ENCODE measurements around the gene CYYR1. TPM values are rescaled to one million over a fixed set of nuclear protein-coding genes. Genes with fewer than 3 reads are reported as not detected.

CYYR1 gene
- total and polyA plus RNA-seq, 4 donors: 1.9 to 3.4 (median 2.2) TPM

DNA sequence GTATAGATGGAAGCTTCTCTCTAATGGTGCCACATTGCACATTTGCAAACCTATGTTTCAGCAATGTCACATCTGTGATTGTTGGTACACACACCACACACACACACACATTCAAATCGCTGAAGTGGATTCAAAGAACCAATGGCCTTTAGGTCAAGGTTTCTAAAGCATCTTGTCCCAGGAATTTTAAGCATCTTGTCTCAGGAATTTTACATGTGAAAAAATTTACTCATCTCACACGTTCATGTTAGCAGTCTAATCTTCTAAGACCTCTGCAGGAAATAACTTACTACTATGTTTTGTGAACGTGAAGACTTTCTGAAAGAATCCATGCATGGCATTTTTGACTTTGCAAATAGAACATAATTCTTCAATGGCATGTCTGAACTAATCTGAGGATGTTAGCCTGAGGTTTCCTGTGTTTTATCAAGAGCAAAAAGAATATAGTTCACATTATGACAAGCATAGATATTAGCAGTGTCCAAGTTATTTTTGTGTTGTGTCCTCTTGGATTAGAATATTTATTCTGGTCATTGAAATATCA, 125.1 kb downstream of the CYYR1 start:
- peaks cover 0 to 5% (median 0%) of the 10 kb centered on the region in 4 donors for H3K27me3 ChIP-seq (ENCODE audit: control insufficient read depth in 4 of 4, insufficient read depth in 4 of 4, low read length in 3 of 4)
- 49% methylated on average over 3 of the region's 3 CpGs for WGBS
- H3K36me3 ChIP-seq (ENCODE audit: control insufficient read depth in 4 of 4, insufficient read depth in 3 of 4, low read depth in 1 of 4, low read length in 3 of 4): no peaks in the 10 kb centered on the region
- H3K4me3 ChIP-seq (ENCODE audit: low read depth in 1 of 3, low read length in 3 of 3): no peak overlapping the region
- no peak for TF ChIP-seq HNF4G (IDR thresholded peaks at IDR 0.05)
- TF ChIP-seq, protein P1, sequence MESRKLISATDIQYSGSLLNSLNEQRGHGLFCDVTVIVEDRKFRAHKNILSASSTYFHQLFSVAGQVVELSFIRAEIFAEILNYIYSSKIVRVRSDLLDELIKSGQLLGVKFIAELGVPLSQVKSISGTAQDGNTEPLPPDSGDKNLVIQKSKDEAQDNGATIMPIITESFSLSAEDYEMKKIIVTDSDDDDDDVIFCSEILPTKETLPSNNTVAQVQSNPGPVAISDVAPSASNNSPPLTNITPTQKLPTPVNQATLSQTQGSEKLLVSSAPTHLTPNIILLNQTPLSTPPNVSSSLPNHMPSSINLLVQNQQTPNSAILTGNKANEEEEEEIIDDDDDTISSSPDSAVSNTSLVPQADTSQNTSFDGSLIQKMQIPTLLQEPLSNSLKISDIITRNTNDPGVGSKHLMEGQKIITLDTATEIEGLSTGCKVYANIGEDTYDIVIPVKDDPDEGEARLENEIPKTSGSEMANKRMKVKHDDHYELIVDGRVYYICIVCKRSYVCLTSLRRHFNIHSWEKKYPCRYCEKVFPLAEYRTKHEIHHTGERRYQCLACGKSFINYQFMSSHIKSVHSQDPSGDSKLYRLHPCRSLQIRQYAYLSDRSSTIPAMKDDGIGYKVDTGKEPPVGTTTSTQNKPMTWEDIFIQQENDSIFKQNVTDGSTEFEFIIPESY (IDR thresholded peaks at IDR 0.05): no peak
- TF ChIP-seq, protein P2, sequence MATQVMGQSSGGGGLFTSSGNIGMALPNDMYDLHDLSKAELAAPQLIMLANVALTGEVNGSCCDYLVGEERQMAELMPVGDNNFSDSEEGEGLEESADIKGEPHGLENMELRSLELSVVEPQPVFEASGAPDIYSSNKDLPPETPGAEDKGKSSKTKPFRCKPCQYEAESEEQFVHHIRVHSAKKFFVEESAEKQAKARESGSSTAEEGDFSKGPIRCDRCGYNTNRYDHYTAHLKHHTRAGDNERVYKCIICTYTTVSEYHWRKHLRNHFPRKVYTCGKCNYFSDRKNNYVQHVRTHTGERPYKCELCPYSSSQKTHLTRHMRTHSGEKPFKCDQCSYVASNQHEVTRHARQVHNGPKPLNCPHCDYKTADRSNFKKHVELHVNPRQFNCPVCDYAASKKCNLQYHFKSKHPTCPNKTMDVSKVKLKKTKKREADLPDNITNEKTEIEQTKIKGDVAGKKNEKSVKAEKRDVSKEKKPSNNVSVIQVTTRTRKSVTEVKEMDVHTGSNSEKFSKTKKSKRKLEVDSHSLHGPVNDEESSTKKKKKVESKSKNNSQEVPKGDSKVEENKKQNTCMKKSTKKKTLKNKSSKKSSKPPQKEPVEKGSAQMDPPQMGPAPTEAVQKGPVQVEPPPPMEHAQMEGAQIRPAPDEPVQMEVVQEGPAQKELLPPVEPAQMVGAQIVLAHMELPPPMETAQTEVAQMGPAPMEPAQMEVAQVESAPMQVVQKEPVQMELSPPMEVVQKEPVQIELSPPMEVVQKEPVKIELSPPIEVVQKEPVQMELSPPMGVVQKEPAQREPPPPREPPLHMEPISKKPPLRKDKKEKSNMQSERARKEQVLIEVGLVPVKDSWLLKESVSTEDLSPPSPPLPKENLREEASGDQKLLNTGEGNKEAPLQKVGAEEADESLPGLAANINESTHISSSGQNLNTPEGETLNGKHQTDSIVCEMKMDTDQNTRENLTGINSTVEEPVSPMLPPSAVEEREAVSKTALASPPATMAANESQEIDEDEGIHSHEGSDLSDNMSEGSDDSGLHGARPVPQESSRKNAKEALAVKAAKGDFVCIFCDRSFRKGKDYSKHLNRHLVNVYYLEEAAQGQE (IDR thresholded peaks at IDR 0.05): no peak
- no peak for TF ChIP-seq HNF4A (conservative IDR thresholded peaks at IDR 0.05)
- TF ChIP-seq RAD21 (IDR thresholded peaks at IDR 0.05): no peak
- TF ChIP-seq GABPA (IDR thresholded peaks at IDR 0.05 in 1 of 2, conservative IDR thresholded peaks at IDR 0.05 in 1 of 2): no peak
- TF ChIP-seq NR2F2 (IDR thresholded peaks at IDR 0.05): no peak
- TF ChIP-seq, protein P3, sequence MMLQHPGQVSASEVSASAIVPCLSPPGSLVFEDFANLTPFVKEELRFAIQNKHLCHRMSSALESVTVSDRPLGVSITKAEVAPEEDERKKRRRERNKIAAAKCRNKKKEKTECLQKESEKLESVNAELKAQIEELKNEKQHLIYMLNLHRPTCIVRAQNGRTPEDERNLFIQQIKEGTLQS (IDR thresholded peaks at IDR 0.05): no peak
- no peak for TF ChIP-seq FOXA1 (IDR thresholded peaks at IDR 0.05)
- TF ChIP-seq RXRA (IDR thresholded peaks at IDR 0.05): no peak
- no peaks in the 10 kb centered on the region for H3K4me1 ChIP-seq (ENCODE audit: control insufficient read depth in 4 of 4, insufficient read depth in 4 of 4, low read length in 3 of 4)
- no peak overlapping the region for H3K9ac ChIP-seq (ENCODE audit: low read depth in 1 of 2, low read length in 2 of 2)
- H3K27ac ChIP-seq (ENCODE audit: low read depth in 1 of 2, low read length in 2 of 2): no peak overlapping the region
- no peak for DNase-seq (ENCODE audit: low spot score)
- H3K9me3 ChIP-seq (ENCODE audit: control insufficient read depth in 4 of 4, low read length in 3 of 4): no peaks in the 10 kb centered on the region

DNA sequence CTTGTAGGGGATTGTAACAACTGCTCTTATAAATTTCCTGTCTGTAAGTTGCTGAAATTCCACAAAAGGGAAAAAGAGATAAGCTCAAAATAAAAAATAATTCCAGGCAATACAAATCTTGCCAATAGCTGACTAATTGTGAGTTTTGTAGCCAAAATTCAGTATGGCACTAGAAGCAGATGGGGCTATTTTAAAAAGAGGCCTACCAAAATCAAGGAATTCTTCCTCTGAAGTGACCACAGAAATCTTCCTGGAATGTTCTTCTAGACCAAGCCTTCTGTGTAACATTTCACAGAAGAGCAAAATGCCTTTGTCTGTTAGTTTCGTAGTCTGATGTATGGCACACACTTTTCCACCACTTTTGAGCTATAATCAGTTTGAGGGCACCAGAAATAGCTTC, 127.6 kb downstream of the CYYR1 start:
- Histone ChIP-seq H3K4me3 (ENCODE audit: low read depth in 1 of 3, low read length in 3 of 3) (no peak overlapping the region), H3K27ac (ENCODE audit: low read depth in 1 of 2, low read length in 2 of 2) (no peak overlapping the region), H3K4me1 (ENCODE audit: control insufficient read depth in 4 of 4, insufficient read depth in 4 of 4, low read length in 3 of 4) (no peaks in the 10 kb centered on the region), H3K9ac (ENCODE audit: low read depth in 1 of 2, low read length in 2 of 2) (no peak overlapping the region), H3K9me3 (ENCODE audit: control insufficient read depth in 4 of 4, low read length in 3 of 4) (no peaks in the 10 kb centered on the region), H3K36me3 (ENCODE audit: control insufficient read depth in 4 of 4, insufficient read depth in 3 of 4, low read depth in 1 of 4, low read length in 3 of 4) (no peaks in the 10 kb centered on the region), H3K27me3 (ENCODE audit: control insufficient read depth in 4 of 4, insufficient read depth in 4 of 4, low read length in 3 of 4) (peaks cover 0 to 5% (median 0%) of the 10 kb centered on the region in 4 donors)
- no peak for DNase-seq (ENCODE audit: low spot score)
- TF ChIP-seq, protein P4, sequence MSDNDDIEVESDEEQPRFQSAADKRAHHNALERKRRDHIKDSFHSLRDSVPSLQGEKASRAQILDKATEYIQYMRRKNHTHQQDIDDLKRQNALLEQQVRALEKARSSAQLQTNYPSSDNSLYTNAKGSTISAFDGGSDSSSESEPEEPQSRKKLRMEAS (IDR thresholded peaks at IDR 0.05): no peak
- no peak for TF ChIP-seq JUND (IDR thresholded peaks at IDR 0.05)
- TF ChIP-seq HNF4G (IDR thresholded peaks at IDR 0.05): no peak
- TF ChIP-seq FOXA2 (IDR thresholded peaks at IDR 0.05): no peak
- TF ChIP-seq GABPA (IDR thresholded peaks at IDR 0.05 in 1 of 2, conservative IDR thresholded peaks at IDR 0.05 in 1 of 2): no peak
- no peak for TF ChIP-seq FOXA1 (IDR thresholded peaks at IDR 0.05)
- 64% methylated on average over 1 of the region's 1 CpG for WGBS

All from liver (tissue), 9 donors.